ENCODE results near the gene TMEM74B. TPM values are rescaled to one million over a fixed set of nuclear protein-coding genes. Genes with fewer than 3 reads are reported as not detected.

The TMEM74B gene
- total RNA-seq, 1 experiment from 2014 or later, result 4.9 TPM

DNA sequence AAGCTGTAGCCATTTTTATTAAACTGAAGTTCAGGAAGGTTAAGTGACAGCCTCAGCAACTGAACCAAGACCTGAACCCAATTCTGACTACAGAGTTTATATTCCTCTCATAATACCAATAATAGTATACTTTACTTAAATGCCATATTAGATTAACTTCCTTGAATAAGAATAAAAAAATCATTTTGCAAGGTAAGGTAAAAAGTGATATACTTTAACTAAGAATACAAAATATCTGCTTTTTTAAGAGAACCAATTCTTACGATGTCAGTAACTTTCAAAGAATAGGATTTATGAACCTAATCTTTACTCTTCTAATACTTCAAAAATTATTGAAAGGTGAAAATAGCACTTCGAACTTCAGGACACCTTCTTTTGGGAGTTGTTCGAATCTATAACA is 44.8 kb upstream of the TMEM74B start:
- no CpG with 5 or more reads among the region's 3 CpGs for WGBS (ENCODE audit: extremely low coverage, insufficient read length, low lambda C conversion rate)
- no peak overlapping the region for H3K56ac ChIP-seq (ENCODE audit: insufficient read length, low read depth, low read length)
- H3K4ac ChIP-seq (ENCODE audit: low read depth, low read length), result no peak overlapping the region
- Mint-ChIP-seq H3K27ac (no peak overlapping the region), H3K4me3 (no peak overlapping the region), H3K9me3 (no peaks in the 10 kb centered on the region; a peak in 1 of 5 replicates), H3K36me3 (ENCODE audit: insufficient read depth in 1 of 3, low read depth in 3 of 3) (no peaks in the 10 kb centered on the region), H3K4me1 (peaks cover 4 to 5% of the 10 kb centered on the region in 2 experiments), H3K27me3 (ENCODE audit: low read depth) (peaks cover 49% of the 10 kb centered on the region)
- no peak overlapping the region for H3T11ph ChIP-seq (ENCODE audit: low read length)
- no peak for TF ChIP-seq CTCF (conservative IDR thresholded peaks at IDR 0.05)
- no peak overlapping the region for H4K5ac ChIP-seq (ENCODE audit: insufficient read length, low read depth, low read length)
- H3K23ac ChIP-seq (ENCODE audit: insufficient read length, low read depth, low read length), result no peak overlapping the region
- H3K4me1 ChIP-seq (ENCODE audit: insufficient read depth, low read length), result no peaks in the 10 kb centered on the region
- no peak overlapping the region for H3K9ac ChIP-seq (ENCODE audit: extremely low read depth, insufficient read length, low read length)
- peaks cover 7% of the 10 kb centered on the region for H3K23me2 ChIP-seq (ENCODE audit: insufficient read length, low read depth, low read length, poor library complexity, severe bottlenecking)
- H2BK20ac ChIP-seq (ENCODE audit: low read depth, low read length, poor library complexity, severe bottlenecking), result no peak overlapping the region
- H4K8ac ChIP-seq (replicated peaks; ENCODE audit: insufficient read length, low read depth, low read length), result no peak overlapping the region
- H3K9me3 ChIP-seq (ENCODE audit: control insufficient read depth, low read depth, low read length), result no peaks in the 10 kb centered on the region
- H3K4me2 ChIP-seq (ENCODE audit: insufficient read depth, insufficient read length, low read length), result no peak overlapping the region
- DNase-seq, result no peak
- no peak overlapping the region for H2BK12ac ChIP-seq (ENCODE audit: insufficient read length, low read depth, low read length)
- H4K20me1 ChIP-seq (ENCODE audit: control insufficient read depth, insufficient read depth, insufficient read length), result peaks cover 3% of the 10 kb centered on the region
- peaks cover 2% of the 10 kb centered on the region; the same call in 1 of the 2 replicates for H3K27me3 ChIP-seq (ENCODE audit: insufficient read depth, low read length)
- no peak overlapping the region for H4K91ac ChIP-seq (ENCODE audit: insufficient read length, low read depth, low read length)
- no peak overlapping the region for H3K27ac ChIP-seq (ENCODE audit: insufficient read length, low read depth, low read length)
- no peak overlapping the region for H2BK120ac ChIP-seq (ENCODE audit: low read depth, low read length, poor library complexity, severe bottlenecking)
- no peaks in the 10 kb centered on the region for H3K79me2 ChIP-seq (ENCODE audit: insufficient read depth, low read length)
- no peak overlapping the region for H2BK15ac ChIP-seq (ENCODE audit: low read depth, low read length)
- H2AFZ ChIP-seq (ENCODE audit: low read length), result no peak overlapping the region
- no peak overlapping the region for H2AK5ac ChIP-seq (ENCODE audit: insufficient read length, low read length)
- no peaks in the 10 kb centered on the region for H3K79me1 ChIP-seq (ENCODE audit: insufficient read depth, low read depth, low read length, poor library complexity, severe bottlenecking)
- no peak overlapping the region for H3K14ac ChIP-seq (ENCODE audit: insufficient read depth, low read length)
- no peak overlapping the region for H2BK5ac ChIP-seq (ENCODE audit: insufficient read length, low read length)
- H3K18ac ChIP-seq (ENCODE audit: insufficient read length, low read depth, low read length), result no peak overlapping the region

Measured in H9 (cell line).